MM.1S (cell line): ENCODE results near the gene GABRD.

Source experiments
- CTCF ChIP-seq: fragments of 300-600 bp; sonication (generic); IDR thresholded peaks from 2 replicates; pipeline ENCODE4 v1.5.1; 2016; ENCODE audit warnings: antibody characterized with exemption, low read length, mixed read lengths
- EZH2 ChIP-seq: fragments of 300-600 bp; sonication (generic); optimal IDR thresholded peaks from 2 replicates; pipeline ENCODE3; 2017; ENCODE audit warnings: low read depth, mild to moderate bottlenecking, antibody characterized with exemption, low read length, mixed read lengths
- EZH2phosphoT487 ChIP-seq: fragments of 300-600 bp; sonication (generic); IDR thresholded peaks from 2 replicates; pipeline ENCODE4 v1.6.1; 2018; ENCODE audit warnings: antibody characterized with exemption, low read length

- no peak for TF ChIP-seq CTCF
- no peak for TF ChIP-seq EZH2
- TF ChIP-seq EZH2phosphoT487: no peak
Measured at GRCh38 chr1:1978108-1978507, 41.0 kb upstream of the GABRD start.
